ENCODE measurements around the gene MARK2.
A peak's percentile ranks its signal among the peaks of the same experiment; 100 is the strongest.

The MARK2 gene

GRCh38 chr11:63831326-63831725, 7.6 kb upstream of the MARK2 start:
- DNase-seq: no peak

DNA sequence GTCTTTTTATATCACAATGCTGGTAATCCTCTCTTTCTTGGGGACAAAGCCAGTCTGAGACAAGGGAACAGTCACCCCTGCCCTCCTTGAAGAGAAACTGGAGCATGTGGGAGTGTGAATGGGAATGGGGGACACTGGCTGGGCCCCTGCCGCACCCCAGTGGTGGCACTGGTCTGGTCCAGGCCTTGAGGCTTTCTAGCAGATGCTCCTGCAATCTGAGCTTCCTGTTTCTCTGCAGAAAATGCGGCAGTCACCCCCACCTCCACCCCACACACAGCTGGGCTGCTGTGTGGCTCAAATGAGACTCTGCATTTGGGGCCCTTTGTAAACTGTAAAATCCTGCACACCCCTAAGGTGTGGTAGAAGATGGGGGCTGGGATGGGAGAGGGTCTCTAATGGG, 6.6 kb upstream of the MARK2 start:
- DNase-seq: no peak

GRCh38 chr11:63833048-63833447, 5.9 kb upstream of the MARK2 start:
- no peak for DNase-seq

GRCh38 chr11:63834535-63835157, 4.3 kb upstream of the MARK2 start:
- no peak for DNase-seq

GRCh38 chr11:63835158-63835545, 3.8 kb upstream of the MARK2 start:
- no peak for DNase-seq

DNA sequence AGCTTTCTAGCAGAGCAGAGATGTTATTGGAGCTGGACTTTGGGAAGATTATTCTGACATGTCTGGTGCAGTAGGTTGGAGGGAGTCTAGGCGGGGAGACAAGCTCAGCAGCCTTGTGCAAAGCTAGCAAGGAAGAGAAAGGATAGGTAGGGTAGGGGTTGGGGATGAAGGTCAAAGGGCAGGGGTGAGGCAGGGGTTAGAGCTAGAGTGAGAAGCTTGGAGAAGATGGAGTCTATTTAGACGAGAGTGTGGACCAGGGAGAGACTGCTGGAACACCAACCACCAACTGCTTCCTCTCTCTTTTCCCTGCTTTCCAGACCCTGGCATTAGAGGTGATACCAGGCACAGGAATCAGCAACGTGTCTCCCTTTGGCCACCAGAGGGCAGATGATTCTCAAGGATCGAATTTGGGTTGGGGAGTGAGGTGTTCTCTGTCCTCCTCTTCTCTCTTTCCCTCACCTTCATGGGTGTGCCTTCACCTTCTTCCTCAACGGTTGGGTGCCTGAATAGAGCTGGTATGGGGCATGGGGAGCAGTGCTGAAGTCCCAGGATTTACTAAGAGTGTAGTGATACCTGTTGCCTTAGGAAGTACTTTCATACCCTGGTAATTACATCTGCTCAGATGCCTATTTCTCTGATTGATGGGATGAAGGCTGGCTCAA, 1.8 kb upstream of the MARK2 start:
- peak; percentile 67 to 68 for DNase-seq

GRCh38 chr11:63837739-63838138, 1.2 kb upstream of the MARK2 start:
- DNase-seq: no peak

GRCh38 chr11:63838150-63838677, 696 bp upstream of the MARK2 start:
- no peak for DNase-seq

DNA sequence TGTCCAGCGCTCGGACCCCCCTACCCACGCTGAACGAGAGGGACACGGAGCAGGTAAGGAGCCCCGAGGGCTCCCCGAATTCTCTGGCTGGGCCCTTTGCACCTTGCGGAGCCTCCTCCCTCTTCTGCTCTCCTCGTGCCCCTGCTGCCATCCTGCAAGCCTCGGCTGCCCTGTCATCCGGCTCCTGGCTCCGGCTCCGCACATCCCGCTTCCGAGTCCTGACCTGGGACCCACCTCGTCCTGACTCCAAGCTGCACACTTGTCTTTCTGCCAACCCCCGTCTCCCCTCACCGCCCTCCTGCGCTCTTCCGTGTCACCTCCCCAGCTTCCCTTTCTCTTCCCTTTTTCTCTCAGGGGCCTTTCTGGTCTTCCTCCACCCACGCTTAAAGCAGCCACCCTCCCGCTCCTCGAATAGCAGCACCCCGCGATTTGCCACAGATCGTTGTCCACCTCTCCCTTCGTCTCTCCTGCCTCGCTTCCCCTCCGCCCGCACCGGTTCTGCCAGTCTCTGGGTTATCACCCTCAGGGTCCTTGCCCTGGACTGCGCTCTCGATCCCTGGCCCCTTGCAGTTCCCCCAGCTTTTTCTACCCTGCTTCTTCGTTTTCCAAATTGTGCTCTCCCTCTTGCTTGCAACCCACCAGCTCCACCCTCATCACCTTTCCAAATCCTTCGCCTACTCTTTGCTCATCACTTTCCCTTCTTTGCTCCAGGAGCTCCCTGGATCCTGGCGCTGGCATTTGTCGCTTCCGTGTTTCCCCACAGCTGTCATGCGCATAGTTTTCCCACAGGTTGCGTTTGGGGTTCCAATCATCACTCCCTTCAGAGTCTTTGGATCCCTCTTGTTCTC, 822 bp downstream of the MARK2 start:
- DNase-seq: no peak

- no peak for DNase-seq
These were observed 1.6 kb downstream of the MARK2 start for GRCh38 chr11:63840356-63841060.

DNA sequence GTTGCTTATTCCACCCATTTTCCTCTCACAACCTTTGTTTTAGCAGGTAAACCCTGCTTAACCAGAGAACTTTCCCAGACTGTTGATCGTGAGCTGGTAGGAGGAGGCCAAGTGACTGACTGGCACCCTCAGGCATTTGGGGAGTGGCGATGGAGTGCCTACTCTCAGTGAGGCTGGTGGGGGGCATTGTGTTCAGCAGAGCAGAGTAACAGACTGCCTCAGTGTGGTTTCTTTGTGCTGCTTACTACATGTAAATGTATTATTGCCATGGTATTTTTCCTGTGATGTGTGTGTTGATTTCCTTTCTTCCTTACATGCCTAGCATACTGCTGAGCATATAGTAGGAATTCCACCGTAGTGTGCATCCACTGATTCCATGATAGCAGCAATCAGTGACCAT, 2.6 kb downstream of the MARK2 start:
- DNase-seq: no peak

DNA sequence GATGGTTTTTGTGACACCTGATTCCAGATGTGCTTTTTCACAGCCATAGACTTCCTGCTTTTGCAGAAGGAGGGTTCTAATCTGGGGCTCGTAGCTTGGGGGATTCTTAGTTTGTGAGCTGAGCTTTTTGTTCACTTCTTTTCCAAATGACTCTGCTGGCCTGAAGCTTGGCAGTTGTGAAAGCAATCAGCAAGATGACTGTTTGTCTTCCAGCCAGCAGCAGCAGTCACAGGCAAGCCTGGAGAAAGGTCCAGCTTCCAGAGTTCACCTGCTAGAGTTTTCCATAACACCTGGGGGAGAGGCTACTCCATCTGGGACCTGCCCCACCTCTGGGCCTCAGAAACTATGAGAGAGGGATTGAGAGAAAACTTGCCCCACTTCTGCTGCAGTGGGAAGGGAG, 4.1 kb downstream of the MARK2 start:
- DNase-seq: no peak

- no peak for DNase-seq
These were observed 5.9 kb downstream of the MARK2 start for GRCh38 chr11:63844836-63845235.

DNA sequence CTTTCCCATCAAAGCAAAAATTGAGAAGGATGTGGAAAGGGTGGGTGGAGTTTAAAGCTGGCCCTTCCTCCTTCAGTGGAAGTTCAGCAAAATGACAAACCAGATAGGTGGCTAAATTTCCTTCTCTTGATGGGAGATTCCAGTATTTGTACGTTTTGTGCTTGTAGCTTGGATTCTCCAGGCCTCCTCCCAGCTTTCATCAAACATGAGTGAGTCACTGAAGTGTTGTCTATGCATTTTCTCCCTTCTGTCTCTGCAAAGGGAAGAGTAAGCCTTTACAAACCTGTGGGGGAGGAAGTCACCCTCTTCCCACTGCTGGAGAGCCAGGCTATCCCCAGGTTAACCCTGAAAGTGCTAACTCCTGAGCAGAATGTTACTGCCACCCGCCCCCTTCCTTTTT, 6.4 kb downstream of the MARK2 start:
- peak in 1 of 2 donors; percentile 40 for DNase-seq

- no peak for DNase-seq
These were observed 7.0 kb downstream of the MARK2 start for GRCh38 chr11:63845911-63846310.

DNA sequence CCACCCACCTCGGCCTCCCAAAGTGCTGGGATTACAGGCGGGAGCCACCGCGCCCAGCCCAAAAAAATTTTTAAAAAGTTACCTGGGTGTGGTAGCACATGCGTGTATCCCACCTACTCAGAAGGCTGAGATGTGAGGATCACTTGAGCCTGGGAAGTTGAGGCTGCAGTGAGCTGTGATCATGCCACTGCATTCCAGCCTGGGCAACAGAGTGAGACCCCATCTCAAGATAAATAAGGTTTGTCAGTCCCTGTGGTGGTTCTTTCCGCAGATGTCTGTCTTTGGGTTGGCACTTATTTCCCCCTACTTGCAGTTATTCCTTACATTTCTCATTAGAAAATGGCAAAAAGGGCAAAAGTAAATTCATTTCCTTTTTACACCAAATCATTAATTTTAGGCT, 8.0 kb downstream of the MARK2 start:
- no peak for DNase-seq

DNA sequence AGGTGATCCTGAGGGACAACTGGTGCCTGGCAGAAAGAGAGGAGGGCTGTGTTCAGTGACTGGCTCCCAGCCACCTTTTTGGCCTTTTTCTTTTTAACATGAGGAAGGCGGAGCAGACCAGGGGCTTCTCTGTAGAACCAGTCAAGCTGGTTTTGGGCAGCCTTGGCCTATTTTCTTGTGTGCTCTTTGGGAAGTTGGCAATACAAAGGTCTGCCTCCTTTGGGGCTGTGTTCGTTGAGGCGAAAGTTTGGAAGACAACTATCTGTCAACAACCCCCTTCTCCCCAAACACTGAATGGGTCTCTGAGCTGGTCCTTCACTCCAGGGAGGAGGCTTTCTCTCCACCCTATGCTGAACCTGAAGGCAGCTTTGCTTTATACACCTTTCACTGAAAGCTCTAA, 8.5 kb downstream of the MARK2 start:
- no peak for DNase-seq

- no peak for DNase-seq
These were observed 10.8 kb downstream of the MARK2 start for GRCh38 chr11:63849691-63850090.

GRCh38 chr11:63850920-63851319, 12.0 kb downstream of the MARK2 start:
- no peak for DNase-seq

DNA sequence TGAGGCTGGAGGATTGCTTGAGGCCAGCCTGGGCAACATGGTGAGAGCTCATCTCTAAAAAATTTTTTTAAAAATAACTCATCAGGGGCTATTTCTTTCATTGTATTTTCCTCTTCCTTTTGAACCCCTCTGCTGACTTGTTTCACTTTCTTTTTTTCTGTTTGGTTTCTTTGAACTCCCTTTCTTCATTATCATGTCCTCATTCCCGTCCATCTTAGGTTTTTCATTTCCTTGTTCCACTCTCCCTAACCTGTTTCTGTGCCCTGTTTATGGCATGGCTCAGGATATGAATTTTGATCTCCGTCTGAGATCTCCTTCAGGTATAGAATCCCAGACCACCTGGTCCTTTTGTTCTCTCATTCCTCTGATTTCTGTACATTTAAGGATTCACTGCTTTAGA, 12.5 kb downstream of the MARK2 start:
- DNase-seq: no peak

DNA sequence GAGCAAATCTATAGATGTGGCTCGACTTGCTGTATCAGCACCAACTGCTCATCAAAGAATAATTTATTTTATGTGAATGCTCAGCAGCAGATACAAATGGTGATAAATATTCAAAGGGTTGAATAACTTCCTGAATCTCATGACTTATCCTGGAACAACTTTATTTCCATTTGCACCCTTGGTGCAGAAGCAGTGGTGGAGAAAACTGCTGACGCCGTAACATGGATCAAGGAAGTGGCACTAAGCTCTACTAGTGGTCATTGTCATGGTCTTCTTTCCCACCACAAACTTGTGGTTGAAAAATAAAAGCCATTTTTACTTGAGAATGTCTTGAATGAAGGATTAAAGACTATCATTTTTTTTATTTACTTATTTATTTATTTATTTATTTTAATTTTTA, 14.6 kb downstream of the MARK2 start:
- no peak for DNase-seq

DNA sequence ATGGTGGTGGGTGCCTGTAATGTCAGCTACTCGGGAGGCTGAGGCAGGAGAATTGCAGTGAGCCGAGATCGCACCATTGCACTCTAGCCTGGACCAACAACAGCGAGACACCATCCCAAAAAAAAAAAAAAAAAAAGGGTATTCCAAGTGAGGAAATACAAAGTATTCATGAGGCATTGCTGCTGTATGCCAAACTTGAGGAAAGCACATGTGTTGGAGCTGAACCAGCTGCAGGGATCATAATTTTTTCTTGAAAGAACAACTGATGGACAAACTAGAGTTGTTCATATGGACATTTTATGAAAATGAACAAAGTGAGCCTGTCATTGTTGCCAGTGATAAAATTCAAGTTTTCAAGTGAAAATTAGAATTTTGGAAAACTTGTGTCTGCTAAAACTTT, 15.8 kb downstream of the MARK2 start:
- DNase-seq: no peak

GRCh38 chr11:63855975-63856374, 17.1 kb downstream of the MARK2 start:
- DNase-seq: no peak

Measured in hippocampal formation (tissue), 2 donors.